COR-L47 (cell line): Measurements from ENCODE around the gene PCIF1.
"Not testable (repeated sequence)": the region's sequence is repeated elsewhere in the genome, so short reads cannot be mapped to it uniquely, and the experiment has no call there.

Experiments used
- DNase-seq: peaks from one replicate; lab custom pipeline; 2025; lab: John Stamatoyannopoulos, UW

Gene PCIF1

GRCh38 chr20:45924391-45925261 is 9.9 kb upstream of the PCIF1 start:
- no peak for DNase-seq

DNA sequence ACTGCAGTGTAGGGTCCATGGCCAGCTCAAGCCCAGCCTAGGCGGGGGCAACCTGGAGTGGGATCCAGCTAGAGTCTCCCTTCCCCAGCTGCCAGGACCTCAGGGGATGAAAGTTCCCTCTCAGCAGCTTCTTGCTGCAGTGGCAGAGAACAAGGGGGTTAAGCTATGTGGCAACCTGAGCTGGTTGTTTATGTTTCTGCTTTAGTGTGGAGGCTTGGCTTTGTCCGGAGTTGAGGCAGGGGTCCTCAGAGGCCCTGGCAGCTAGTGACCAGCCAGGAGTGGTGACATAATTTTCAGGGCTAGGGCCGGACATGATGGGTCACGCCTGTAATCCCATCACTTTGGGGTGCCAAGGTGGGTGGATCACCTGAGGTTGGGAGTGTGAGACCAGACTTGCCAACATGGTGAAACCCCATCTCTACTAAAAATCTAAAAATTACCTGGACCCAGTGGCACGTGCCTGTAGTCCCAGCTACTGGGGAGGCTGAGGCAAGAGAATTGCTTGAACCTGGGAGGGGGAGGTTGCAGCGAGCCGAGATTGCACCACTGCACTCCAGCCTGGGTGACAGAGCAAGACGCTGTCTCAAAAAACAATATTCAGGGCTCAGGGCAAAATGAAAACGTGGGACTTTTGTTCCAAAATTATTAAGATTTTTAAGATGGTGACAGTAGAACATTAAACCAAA is 8.5 kb upstream of the PCIF1 start:
- DNase-seq: no peak

- DNase-seq: no peak
Measured at GRCh38 chr20:45926731-45927070, 7.8 kb upstream of the PCIF1 start.

DNA sequence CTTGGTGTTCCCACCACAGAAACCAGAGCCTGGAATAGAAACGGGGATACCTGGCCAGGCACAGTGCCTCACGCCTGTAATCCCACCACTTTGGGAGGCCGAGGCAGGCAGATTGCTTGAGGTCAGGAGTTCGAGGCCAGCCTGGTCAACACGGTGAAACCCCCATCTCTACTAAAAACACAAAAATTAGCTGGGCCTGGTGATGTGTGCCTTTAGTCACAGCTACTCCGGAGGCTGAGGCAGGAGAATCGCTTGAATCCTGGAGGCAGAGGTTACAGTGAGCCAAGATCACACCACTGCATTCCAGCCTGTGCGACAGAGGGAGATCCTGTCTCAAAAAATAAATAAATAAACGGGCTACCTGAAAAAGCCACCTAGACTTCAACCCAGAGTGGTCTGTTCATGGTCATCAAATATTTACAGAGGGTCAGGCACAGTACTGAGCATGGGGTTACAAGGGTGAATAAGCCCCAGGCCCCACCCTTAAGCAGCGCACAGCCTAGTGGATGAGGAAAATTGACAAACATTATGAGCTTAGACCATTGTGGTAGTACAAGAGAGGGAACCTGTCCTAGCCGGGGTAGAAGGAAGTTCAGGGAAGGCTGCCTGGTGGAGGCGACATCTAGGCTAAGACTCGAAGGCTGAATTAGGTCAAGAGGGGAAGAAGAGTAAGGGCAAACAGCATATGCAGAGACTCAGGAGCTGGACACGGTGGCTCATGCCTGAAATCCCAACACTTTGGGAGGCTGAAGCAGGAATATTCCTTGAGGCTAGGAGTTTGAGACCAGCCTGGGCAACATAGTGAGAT is 7.2 kb upstream of the PCIF1 start:
- no peak for DNase-seq

DNA sequence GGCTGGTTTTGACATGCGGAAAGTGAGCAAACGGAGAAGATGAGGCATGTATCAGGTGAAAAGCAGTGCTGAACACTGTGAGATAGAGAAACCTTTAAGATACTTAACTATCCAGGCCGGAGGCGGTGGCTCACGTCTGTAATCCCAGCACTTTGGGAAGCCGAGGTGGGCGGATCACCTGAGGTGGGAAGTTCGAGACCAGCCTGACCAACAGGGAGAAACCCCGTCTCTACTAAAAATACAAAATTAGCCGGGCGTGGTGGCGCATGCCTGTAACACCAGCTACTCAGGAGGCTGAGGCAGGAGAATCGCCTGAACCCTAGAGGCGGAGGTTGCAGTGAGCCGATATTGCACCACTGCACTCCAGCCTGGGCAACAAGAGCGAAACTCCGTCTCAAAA is 2.8 kb upstream of the PCIF1 start:
- not testable (repeated sequence) for DNase-seq

GRCh38 chr20:45933266-45934045 is 1.0 kb upstream of the PCIF1 start:
- peak; percentile 96 for DNase-seq

GRCh38 chr20:45934046-45934585 is 367 bp upstream of the PCIF1 start:
- DNase-seq: peak; percentile 77

GRCh38 chr20:45935416-45936046 is 1.0 kb downstream of the PCIF1 start:
- no peak for DNase-seq

GRCh38 chr20:45937765-45938164 is 3.3 kb downstream of the PCIF1 start:
- no peak for DNase-seq

GRCh38 chr20:45938727-45939438 is 4.4 kb downstream of the PCIF1 start:
- no peak for DNase-seq

DNA sequence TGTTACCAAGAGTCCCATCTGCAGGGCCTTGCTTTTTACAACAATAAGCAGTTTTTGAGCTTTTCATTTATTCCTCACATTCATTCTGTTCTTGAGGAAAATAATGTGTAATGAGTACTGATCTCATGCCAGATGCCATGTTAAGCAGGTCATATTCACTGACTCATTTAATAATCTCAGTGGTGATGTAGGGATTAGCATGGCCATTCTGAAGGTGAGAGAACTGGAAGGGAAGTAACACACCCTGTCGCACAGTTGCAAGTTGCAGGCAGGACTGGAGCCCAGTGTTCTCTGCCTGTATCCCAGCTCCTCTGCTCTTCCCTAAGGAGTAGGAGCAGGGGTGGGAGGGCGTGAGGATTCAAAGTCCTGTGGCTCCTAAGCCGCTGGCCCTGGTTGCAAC is 5.6 kb downstream of the PCIF1 start:
- DNase-seq: no peak

DNA sequence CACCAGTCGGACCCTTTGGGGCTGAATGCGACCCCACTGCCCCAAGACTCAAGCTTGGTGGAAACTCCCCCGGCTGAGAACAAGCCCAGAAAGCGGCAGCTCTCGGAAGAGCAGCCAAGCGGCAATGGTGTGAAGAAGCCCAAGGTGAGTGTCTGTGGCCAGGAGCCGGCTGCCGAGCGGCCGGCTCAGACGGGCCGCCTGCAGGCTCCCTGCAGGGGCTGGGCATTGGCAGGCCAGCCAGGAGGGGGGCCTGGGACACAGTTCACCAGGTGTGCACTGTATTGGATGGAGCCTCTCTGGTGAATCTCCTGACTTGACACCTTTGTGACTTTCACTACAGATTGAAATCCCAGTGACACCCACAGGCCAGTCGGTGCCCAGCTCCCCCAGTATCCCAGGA is 6.0 kb downstream of the PCIF1 start:
- no peak for DNase-seq

DNA sequence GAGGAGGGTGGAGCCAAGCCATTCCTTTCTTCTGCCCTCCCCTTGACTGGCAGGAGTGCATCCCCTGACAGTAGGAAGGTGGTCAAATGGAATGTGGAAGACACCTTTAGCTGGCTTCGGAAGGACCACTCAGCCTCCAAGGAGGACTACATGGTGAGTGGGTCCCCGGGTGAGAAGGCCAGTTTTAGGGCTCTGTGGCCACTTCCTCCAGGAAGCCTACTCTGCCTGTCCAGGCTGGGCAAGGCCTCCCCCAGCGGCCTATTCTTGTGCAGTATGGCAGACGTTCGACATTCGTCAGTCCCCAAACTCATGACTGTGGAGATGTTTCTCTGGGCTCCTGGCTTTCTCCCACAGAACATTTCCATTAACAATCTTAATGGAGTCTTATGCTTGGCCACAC is 9.1 kb downstream of the PCIF1 start:
- DNase-seq: no peak

DNA sequence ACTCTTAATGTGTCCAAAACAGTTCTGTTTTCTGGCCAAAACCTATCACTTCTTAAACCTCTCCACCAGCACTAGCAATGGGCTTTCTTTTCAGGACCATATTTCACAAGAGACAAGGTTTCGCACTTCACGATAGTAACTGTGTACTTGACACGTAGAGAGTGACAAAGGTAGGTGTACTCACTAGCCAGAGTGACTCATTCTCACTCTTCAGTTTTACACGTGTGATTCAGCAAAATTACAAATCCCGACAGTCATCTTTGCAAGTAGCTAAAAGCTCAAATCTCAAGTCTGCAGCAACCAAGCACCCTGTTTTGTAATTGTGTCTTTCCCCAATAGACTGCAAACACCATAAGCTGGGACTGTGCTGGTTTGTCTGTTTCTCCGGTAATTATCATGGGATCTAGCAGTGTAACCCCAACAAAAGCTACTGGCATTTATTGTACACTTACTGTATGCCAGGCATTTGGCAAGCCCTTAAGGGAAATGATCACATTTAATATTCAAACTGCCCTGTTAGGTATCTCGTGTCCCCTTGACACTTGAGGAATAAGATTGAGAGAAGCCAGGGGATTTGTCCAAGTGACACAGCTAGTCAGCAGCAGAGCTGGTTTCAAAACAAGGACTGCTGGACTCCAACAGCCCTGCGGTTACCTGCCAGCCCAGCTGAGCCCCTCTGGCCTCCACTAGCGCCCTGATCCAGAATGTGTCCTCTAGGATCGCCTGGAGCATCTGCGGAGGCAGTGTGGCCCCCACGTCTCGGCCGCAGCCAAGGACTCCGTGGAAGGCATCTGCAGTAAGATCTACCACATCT is 9.9 kb downstream of the PCIF1 start:
- DNase-seq: no peak

DNA sequence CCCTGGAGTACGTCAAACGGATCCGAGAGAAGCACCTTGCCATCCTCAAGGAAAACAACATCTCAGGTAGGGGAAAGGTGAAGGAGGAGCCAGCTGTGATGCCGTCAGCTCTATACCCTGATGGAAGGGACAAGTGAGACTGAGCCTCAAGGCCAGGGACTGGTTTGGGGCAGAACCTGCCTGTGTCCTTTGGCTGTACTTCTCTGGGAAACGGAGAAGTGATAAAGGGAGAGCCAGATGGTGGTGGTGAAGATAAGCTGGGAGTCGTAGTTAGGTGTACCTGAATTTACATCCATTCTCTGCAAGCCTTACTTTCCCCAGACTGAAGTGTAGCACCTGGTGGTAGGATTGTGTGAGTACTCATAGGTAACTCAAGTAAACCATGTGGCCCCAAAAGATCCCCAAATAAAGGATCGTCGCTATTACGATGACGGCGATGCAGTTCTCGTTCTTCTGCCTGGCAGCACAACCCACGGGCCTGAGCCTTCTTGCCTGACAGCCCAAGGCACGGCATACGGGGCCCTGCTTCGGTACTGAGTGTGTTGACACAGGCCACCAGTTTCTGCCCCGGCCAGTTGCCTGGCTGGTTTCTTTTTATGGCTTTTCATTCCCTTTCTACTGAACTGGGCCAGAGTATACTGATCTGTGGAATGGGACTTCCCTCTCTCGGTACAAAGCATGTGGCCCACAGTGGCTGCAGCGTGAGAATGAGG is 10.6 kb downstream of the PCIF1 start:
- DNase-seq: no peak

DNA sequence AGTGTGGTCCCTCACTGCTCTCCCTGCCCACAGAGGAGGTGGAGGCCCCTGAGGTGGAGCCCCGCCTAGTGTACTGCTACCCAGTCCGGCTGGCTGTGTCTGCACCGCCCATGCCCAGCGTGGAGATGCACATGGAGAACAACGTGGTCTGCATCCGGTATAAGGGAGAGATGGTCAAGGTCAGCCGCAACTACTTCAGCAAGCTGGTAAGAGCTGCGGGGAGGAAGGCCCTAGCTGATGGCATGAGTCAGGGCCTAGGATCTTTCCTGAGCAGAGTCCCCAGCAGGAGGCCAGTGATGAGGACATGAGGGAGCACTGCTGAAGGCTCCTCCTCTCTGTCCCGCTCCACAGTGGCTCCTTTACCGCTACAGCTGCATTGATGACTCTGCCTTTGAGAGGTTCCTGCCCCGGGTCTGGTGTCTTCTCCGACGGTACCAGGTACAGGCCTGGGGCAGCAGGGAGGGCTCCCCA is 11.2 kb downstream of the PCIF1 start:
- no peak for DNase-seq

DNA sequence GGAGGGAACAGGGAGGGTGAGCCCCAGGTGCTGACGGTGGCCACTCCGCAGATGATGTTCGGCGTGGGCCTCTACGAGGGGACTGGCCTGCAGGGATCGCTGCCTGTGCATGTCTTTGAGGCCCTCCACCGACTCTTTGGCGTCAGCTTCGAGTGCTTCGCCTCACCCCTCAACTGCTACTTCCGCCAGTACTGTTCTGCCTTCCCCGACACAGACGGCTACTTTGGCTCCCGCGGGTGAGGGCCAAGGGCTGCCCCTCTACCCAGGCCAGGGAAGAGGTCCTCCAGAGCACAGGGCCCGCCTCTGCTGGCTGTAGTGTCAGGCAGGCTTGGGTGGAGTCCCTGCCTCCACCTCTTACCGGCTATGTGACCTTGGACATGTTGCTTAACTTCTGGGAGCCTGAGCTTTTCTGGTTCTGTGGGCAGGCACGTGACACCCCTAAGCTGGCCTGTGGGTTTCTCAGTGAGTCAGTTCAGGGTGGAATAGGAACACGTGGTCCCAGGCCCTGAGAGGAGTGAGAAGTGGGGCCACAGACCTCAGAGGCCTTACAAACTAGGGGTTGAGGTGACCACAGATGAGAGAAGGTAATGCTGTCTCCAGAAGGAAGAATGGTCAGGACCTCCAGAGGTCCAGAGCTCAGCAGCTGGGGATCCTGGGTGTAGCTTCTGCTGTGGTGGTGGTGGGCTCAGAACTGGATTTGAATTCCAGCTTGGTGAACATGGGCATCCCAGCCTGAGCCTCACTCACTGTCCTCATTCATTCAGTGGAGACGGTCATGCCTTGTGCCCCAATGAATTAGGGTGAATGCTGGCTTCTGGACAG is 11.9 kb downstream of the PCIF1 start:
- no peak for DNase-seq
